Tongue (tissue), 2 donors: ENCODE results near the gene HPS1. TPM values are rescaled to one million over a fixed set of nuclear protein-coding genes. Genes with fewer than 3 reads are reported as not detected.

Experiments
- DNase-seq: peaks from one replicate; pipeline ENCODE4 v3.0.0-alpha.2; 2015
- total RNA-seq: library from RNA; depleted of rRNA; stranded (reverse); fragments of >200 nt; gene quantifications from one replicate; pipeline ENCODE4 v1.2.3, GENCODE V29; 2014

HPS1 gene
- total RNA-seq, 1 donor from 2014 or later: 12.0 TPM

DNA sequence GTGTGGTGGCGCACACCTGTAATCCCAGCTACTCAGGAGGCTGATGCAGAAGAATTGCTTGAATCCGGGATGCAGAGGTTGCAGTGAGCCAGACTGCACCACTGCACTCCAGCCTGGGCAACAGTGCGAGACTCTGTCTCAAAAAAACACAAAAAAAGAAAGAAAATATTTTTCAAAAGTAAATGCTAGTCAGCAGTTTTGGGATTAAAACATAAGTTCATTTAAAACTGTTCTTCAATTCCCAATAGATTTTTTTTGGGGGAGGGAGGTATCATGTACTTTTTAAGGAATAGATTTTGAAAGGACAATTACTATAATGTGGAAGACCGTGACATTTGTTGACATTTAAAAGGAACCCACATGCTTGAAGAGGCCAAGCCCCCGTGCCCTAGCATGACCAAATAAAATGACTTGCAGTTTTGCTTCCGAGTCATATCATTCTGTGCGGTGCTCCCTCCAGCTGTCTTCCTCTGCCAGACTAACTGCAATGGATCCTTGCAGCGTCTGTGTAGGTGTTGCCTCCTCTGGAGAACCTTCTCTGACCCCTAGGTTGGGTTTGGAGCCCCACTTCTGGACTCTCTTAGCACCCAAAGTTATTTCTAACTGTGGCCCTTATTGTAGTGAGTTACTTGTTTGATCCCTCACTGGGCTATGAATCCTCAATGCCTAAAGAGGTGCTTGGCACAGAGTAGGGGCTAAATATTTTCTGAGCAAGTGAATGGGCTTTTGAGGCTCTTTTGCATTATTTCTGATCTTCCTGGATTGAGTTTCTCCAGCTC is 17.4 kb upstream of the HPS1 start:
- no peak for DNase-seq

DNA sequence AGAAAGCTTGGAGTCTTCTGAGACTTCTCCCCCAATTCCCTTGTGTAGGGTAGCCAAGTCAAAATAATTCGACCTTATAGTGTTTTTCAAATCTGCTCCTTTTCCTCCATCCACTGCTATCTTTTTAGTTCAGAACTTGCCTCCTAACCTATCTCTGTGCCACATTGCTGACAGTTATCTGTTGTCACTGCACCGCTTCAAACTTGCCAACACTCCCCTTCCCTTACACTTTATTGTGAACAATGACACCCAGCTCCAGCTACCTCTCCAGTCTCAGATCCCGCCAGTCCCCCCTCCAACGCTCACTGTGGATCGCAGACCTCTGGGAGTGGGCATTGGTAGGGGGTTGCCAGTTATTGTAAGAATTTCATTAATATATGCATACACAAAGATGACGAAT is 16.3 kb upstream of the HPS1 start:
- no peak for DNase-seq

DNA sequence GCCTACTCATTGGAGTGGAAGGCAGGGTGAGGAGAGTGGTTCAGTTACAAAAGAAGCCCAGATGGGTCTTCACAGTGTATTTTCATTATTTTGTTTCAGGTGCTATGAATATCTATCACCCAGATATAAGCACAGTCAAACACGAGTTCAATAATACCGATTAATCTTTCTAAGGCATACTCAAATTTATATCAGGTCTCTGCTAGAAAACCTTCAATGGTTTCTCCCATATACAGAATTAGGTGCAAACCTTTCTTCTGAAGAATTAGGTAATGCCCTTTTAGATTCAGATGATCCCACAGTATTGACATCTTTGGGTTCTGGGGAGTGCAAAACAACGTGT is 14.7 kb upstream of the HPS1 start:
- DNase-seq: no peak

DNA sequence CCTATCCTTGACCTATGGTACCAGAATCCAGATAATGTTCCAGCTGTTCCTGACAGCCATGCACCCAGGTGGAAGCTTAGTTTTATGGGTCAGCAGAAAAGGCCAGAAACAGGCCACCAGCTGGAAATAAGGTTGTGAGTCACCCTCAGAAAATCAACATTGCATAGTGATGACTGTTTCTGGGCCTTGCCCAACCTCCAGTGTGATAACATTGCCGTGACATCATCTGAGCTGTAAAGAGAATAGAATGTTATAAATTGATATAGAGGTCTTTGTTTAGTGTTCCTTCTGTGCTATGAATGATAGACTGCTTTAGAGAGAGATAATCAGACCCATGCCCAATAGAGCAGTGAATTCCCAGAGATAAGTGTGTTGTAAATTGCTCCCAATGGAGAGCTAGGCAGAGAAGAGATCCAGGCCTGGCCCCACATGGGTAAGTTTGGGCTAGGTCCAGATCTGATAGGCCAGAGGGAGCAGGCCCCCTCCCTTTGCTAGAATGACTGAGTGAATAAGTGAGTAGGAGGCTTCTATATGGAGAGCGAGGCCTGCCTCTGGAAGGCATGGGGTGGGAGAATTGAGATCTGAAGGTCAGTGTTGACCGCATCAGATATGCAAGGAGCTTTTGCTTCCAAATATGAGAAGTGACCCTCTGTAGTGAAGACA is 14.2 kb upstream of the HPS1 start:
- DNase-seq: no peak

GRCh38 chr10:98458809-98459784 is 12.4 kb upstream of the HPS1 start:
- DNase-seq: no peak

DNA sequence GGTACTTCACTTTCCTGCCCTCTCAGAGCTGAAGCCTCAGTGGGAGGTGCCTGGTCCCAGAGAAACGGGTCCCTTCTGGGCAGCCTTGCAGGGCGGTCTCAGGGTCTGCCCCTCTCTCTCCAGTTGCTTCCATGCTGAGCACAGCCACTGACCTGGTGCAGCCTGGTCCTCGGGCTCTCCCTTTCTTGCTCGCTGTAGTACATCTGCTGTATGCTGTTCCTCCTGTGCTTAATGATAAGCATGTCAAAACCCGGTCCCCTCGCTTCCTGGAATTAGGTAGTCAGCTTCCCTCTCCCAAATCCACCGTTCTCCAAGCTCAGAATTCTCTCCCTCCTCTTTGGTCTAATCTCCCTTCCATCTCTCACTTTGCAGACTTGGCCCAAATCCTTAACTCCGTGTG is 11.0 kb upstream of the HPS1 start:
- DNase-seq: no peak

DNA sequence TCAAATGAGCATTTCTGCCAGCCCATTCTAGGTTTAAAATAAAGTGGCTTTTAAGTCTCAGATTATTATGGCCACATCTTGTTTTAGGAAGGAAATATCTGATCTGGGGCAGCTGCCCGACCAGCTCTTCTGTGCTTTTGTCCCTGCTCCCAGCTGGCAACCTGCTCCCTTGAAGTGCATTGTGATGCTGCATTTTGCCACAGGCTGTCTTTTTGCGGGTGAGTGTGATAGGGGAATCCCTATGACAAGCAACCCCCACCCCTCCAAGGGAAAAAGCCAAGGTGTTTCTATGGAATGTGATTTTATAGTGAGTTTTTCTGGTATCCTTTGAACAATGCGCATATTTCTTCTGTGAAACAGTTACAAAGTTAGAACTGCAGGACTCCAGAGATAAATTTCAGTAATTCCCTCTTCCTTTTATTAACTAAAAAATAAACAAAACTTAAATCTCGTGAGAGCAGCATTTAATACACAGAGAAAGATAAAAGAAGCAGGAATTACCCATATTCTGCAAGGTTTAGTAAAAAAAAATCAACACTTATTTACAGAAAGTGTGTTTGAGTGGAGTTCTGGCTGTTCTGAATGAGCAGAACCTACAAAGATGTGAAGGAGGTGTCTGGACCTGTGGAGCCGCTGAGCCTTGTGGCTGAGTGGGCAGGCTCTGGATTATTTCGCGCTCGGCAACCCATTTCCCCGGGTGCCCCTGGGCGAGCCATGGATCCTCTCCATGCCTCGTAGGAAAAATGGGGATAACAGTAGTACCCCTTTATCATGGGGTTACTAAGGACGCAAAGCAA is 10.1 kb upstream of the HPS1 start:
- no peak for DNase-seq

- no peak for DNase-seq
These were observed 9.4 kb upstream of the HPS1 start for GRCh38 chr10:98456043-98456570.

GRCh38 chr10:98453729-98454128 is 7.0 kb upstream of the HPS1 start:
- no peak for DNase-seq

GRCh38 chr10:98450618-98451017 is 3.9 kb upstream of the HPS1 start:
- no peak for DNase-seq

- DNase-seq: no peak
These were observed 2.6 kb upstream of the HPS1 start for GRCh38 chr10:98449287-98449686.

- peak; percentile 36 for DNase-seq
These were observed 529 bp downstream of the HPS1 start for GRCh38 chr10:98446151-98446660.

GRCh38 chr10:98445200-98445812 is 1.4 kb downstream of the HPS1 start:
- DNase-seq: no peak

GRCh38 chr10:98444314-98445006 is 2.3 kb downstream of the HPS1 start:
- DNase-seq: no peak

- no peak for DNase-seq
These were observed 8.0 kb downstream of the HPS1 start for GRCh38 chr10:98438715-98439114.

DNA sequence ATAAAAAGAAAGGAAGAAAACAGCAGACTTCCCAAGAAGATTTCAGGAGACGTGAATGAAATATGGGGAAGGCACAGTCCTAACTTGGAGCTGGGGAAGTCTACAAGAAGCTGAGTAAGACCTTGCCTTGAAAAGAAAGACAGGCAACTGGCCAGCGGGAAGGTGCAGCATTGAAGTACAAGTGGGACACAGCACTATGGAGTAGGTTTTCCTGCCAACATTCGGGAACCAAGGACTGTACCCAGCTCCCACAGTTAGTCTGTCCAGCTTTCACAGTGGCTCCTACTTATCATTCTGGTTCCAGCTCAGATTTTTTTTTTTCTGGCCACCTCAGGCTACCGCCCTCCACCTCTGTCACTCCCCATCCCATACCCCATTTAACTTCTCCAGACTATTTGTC is 10.0 kb downstream of the HPS1 start:
- no peak for DNase-seq

DNA sequence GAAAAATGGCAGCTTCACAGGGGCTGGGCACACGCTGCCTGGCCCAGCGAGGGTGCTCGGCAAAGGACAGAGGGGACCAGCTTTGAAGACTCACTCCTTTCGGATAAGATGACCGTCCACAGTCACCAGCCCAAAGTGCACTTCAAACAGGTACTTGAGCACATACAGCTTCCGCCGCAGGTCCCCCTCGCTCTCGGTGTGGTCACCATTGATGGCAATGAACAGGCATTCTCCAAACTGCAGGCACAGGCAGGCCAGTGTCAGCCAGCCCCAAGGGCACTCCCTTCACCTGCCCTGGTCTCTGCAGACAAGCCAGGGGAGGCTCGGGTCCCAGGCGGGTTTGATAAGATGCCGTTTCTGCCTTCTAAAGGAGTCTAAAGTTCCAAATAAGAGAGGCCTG is 11.6 kb downstream of the HPS1 start:
- DNase-seq: no peak

DNA sequence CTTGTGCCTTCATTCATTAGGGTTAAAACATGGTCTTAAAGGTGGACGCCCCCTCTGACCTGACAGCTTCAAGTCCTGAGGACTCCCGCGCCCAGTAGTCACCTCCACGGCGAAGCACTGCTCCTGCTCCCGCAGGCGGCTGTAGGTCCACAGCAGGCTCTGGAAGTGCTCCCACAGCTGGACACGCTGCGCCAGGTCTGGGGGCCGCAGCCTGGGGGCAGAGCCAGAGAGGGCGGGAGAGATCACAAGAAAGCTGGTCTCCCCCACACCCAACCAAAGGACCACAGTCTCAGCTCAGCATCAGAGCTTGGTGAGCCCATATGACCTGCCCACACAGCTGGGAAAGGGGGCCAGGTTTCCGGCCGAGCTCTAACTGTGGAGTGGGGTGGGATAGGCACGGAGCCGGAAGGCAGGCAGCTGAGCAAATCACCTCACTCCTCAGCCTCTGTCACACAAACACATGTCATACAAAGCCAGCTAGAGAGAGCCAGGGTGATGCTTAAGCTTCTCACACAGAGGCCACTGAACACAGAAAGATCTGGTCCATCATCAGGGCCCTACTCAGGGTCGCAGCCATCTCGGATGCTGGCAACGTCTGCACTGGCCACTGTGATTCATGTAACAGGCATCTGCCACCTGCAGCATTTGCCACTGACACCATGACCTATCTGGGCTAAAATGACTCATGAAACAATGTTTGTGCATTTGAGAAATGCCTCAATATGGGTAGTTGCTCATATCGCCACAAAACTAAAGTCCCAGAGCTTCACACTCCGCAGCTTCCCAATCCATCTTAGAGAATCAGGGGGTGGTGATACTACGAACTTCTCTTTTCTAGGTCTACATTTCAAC is 12.6 kb downstream of the HPS1 start:
- no peak for DNase-seq

GRCh38 chr10:98433371-98433770 is 13.4 kb downstream of the HPS1 start:
- DNase-seq: no peak

DNA sequence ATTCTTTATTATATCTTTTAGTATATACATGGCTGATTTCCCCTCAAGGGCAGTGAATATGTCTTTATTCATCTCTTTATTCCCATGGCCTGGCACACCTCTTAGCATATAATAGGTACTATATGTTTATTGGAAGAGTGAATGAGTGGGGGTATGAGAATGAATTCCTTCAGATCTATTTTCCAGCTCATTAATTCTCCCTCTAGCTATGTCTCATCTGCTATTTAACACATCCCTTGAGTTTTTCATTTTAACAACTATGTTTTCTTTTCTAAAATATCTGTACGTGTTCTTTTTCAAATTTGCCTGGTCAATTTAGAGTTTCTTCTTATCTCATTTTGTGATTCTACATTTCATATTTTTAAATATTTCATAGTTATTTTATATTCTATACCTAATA is 14.4 kb downstream of the HPS1 start:
- no peak for DNase-seq
